Endothelial cell of umbilical vein (primary cell): Measurements from ENCODE around the gene TBC1D21.

Experiments used
- EZH2 ChIP-seq: IDR thresholded peaks from 2 replicates; pipeline ENCODE4 v1.6.1; 2012; ENCODE audit warnings: borderline replicate concordance, low read depth, mild to moderate bottlenecking, moderate library complexity, low read length, inconsistent platforms; ENCODE audit not compliant: severe bottlenecking
- FOS ChIP-seq: IDR thresholded peaks from 2 replicates; pipeline ENCODE4 v1.6.1; 2011; ENCODE audit warnings: mild to moderate bottlenecking, low read length, moderate library complexity, borderline replicate concordance; ENCODE audit not compliant: insufficient read depth
- JUN ChIP-seq: IDR thresholded peaks from 2 replicates; pipeline ENCODE4 v1.6.1; 2011; ENCODE audit warnings: borderline replicate concordance, low read depth; ENCODE audit not compliant: insufficient read length, insufficient read depth
- POLR2A ChIP-seq: IDR thresholded peaks from 2 replicates; pipeline ENCODE4 v1.6.1; 2012; ENCODE audit warnings: low read depth, mild to moderate bottlenecking, control low read depth, low read length
- POLR2AphosphoS5 ChIP-seq: IDR thresholded peaks from 2 replicates; pipeline ENCODE4 v1.6.1; 2012; ENCODE audit warnings: low read depth, mild to moderate bottlenecking, control low read depth, low read length, moderate library complexity; ENCODE audit not compliant: insufficient read depth
- TF ChIP-seq, protein P1 (sequence below): IDR thresholded peaks from 2 replicates; pipeline ENCODE4 v1.6.1; 2011; ENCODE audit not compliant: insufficient read depth, insufficient read length
- TF ChIP-seq, protein P2 (sequence below), 2 donors: IDR thresholded peaks; 1 replicate in 1 of 2; 2 replicates in 1 of 2; pipeline ENCODE4 v1.5.1; 2011; ENCODE audit warnings: low read length in 2 of 2, mild to moderate bottlenecking in 2 of 2, moderate library complexity in 2 of 2, control low read depth in 1 of 2, inconsistent platforms in 1 of 2, low read depth in 1 of 2; ENCODE audit not compliant: insufficient read depth in 1 of 2; ENCODE audit errors: extremely low read depth in 1 of 2

DNA sequence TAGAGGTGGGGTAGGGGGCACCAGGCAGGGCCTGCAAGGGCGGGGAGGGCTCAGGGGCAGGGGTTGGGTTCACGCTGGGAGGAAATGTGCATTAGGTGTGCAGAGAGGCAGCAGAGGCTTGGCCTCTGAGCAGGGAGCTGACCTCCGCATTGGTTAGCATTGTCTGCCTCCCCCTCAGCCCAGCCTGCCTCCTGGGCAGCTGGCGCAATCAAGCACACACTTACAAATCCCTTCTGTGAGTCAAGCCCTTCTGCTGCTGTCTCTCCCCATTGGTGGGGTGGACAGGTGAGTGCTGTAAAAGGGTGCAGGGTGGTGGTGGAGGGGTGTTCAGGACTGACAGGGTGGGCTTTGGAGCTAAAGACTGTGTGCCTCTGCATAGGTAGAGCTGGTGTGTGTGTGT is 62.2 kb downstream of the TBC1D21 start:
- TF ChIP-seq, protein P1, sequence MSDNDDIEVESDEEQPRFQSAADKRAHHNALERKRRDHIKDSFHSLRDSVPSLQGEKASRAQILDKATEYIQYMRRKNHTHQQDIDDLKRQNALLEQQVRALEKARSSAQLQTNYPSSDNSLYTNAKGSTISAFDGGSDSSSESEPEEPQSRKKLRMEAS, result no peak
- TF ChIP-seq, protein P2, sequence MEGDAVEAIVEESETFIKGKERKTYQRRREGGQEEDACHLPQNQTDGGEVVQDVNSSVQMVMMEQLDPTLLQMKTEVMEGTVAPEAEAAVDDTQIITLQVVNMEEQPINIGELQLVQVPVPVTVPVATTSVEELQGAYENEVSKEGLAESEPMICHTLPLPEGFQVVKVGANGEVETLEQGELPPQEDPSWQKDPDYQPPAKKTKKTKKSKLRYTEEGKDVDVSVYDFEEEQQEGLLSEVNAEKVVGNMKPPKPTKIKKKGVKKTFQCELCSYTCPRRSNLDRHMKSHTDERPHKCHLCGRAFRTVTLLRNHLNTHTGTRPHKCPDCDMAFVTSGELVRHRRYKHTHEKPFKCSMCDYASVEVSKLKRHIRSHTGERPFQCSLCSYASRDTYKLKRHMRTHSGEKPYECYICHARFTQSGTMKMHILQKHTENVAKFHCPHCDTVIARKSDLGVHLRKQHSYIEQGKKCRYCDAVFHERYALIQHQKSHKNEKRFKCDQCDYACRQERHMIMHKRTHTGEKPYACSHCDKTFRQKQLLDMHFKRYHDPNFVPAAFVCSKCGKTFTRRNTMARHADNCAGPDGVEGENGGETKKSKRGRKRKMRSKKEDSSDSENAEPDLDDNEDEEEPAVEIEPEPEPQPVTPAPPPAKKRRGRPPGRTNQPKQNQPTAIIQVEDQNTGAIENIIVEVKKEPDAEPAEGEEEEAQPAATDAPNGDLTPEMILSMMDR (IDR thresholded peaks at IDR 0.05; ENCODE audit: extremely low read depth in 1 of 2, insufficient read depth in 1 of 2, low read depth in 1 of 2, low read length in 2 of 2), result no peak
- TF ChIP-seq POLR2A, result no peak
- no peak for TF ChIP-seq POLR2AphosphoS5
- TF ChIP-seq EZH2, result no peak
- TF ChIP-seq FOS, result no peak
- TF ChIP-seq JUN, result no peak
